Effector memory CD4-positive, alpha-beta T cell (primary cell): ENCODE data around the gene ATP6V1C2.

Source experiments
- DNase-seq, 3 donors: peaks; one replicate each; pipeline ENCODE4 v3.0.0-alpha.2; 2020
- H3K27ac ChIP-seq: 2 replicates; pipeline ENCODE4 v1.7.0; 2013; ENCODE audit warnings: mild to moderate bottlenecking, low read length, moderate library complexity; ENCODE audit not compliant: insufficient read depth, poor library complexity, severe bottlenecking
- H3K27me3 ChIP-seq: replicated peaks from 2 replicates; pipeline ENCODE4 v1.7.0; 2013; ENCODE audit warnings: mild to moderate bottlenecking, low read length; ENCODE audit not compliant: insufficient read depth, control insufficient read depth, poor library complexity, severe bottlenecking
- H3K36me3 ChIP-seq: 2 replicates; pipeline ENCODE4 v1.7.0; 2013; ENCODE audit warnings: mild to moderate bottlenecking, low read length, moderate library complexity; ENCODE audit not compliant: control insufficient read depth, insufficient read depth
- H3K4me1 ChIP-seq: 2 replicates; pipeline ENCODE4 v1.7.0; 2013; ENCODE audit warnings: low read length, mild to moderate bottlenecking; ENCODE audit not compliant: control insufficient read depth, insufficient read depth, poor library complexity, severe bottlenecking
- H3K4me3 ChIP-seq: 2 replicates; pipeline ENCODE4 v1.7.0; 2013; ENCODE audit warnings: low read length, low read depth, mild to moderate bottlenecking; ENCODE audit not compliant: insufficient read depth, poor library complexity, severe bottlenecking
- H3K9me3 ChIP-seq: 2 replicates; pipeline ENCODE4 v1.7.0; 2013; ENCODE audit warnings: mild to moderate bottlenecking, low read length, moderate library complexity; ENCODE audit not compliant: control insufficient read depth

Gene ATP6V1C2

DNA sequence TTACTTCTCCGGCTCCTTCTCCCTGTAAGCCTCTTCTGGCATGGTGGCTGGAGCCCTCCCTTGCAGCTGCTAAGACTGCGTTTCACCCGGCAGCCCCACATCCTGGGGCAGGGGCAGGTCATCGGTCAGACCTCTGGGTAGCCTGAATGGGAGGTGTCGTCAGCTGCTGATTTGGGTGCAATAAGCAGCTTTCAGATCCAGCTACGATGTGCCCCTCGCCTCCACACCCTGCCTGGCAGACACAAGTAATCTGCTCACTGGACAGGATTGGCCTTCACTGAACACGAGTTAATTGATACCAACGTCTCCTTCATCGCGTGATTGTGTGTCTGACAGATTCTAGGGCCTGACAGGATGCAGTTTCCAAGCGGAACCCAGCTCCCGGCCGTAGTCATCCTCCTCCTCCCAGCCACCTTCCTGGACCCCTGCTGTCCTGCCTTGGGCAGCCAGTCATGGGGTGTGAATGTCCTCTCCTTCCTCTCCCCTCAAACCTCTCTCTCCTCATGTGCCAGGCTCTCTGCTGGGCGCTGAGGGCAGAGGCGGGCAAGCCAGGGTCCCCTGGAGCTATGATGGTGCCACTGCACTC is 110.1 kb downstream of the ATP6V1C2 start:
- Histone ChIP-seq H3K27me3 (no peaks in the 10 kb centered on the region), H3K4me3 (no peak overlapping the region), H3K9me3 (no peaks in the 10 kb centered on the region), H3K4me1 (no peaks in the 10 kb centered on the region), H3K36me3 (no peaks in the 10 kb centered on the region), H3K27ac (no peak overlapping the region)
- DNase-seq, result no peak

GRCh38 chr2:10832203-10832936 is 110.9 kb downstream of the ATP6V1C2 start:
- peak; percentile 58 to 69 (median 64) for DNase-seq
- H3K27me3 ChIP-seq, result no peaks in the 10 kb centered on the region
- H3K9me3 ChIP-seq, result no peaks in the 10 kb centered on the region
- no peak overlapping the region for H3K4me3 ChIP-seq
- no peaks in the 10 kb centered on the region for H3K4me1 ChIP-seq
- no peak overlapping the region for H3K27ac ChIP-seq
- no peaks in the 10 kb centered on the region for H3K36me3 ChIP-seq

DNA sequence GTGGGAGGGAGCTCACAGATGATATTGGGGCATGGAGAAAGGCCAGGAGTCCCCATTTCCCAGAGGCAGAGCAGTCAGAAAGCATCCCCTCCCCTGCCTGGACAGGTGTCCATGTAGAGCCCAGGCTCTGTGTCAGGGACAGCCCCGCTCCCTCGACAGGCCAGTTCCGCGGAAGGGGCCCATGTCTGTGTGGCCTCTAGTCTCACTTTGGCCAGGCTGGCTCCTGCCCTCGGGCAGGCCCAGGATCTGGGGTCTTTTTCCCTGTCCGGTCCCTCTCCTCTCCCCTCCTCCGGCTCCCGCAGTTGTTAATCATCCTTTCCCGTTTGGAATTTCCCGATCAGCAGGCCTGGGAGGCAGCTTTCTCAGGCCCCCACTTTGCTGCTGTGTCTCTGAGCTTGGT is 111.6 kb downstream of the ATP6V1C2 start:
- Histone ChIP-seq H3K4me1 (no peaks in the 10 kb centered on the region), H3K36me3 (no peaks in the 10 kb centered on the region), H3K4me3 (no peak overlapping the region), H3K27ac (no peak overlapping the region), H3K27me3 (no peaks in the 10 kb centered on the region), H3K9me3 (no peaks in the 10 kb centered on the region)
- no peak for DNase-seq

DNA sequence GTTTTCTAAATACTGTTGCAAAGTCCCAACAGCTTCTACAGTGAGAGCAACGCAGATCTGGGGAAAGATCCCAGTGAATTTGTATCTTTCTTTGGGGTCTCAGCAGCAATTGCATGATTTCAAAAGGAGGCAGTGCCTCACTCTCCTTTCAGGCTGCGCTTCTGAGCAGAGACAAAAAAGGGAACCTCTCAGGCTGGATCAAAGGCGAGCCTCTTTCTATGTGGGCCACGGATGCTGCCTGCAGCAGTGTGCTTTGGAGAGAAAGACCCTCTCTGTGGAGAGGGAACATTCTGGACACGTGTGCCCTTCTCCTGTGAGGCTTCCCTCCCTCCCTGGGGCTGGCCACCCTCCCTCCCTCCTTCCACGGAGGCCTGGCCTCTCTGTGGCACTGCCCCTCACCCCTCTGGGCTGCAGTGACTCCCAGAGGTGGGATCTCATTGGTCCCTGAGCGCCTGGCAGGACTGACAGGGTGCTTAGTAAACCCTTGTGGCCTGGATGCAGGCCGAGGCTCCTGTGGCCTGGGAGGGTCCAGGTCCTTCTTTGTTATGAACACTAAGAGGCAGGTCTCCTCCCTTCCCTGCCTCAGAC is 112.7 kb downstream of the ATP6V1C2 start:
- H3K36me3 ChIP-seq, result no peaks in the 10 kb centered on the region
- no peaks in the 10 kb centered on the region for H3K9me3 ChIP-seq
- no peaks in the 10 kb centered on the region for H3K27me3 ChIP-seq
- no peak overlapping the region for H3K27ac ChIP-seq
- H3K4me3 ChIP-seq, result no peak overlapping the region
- H3K4me1 ChIP-seq, result no peaks in the 10 kb centered on the region
- DNase-seq, result no peak
